CD4-positive, alpha-beta T cell (primary cell): ENCODE data around the gene RNF225. TPM values are rescaled to one million over a fixed set of nuclear protein-coding genes. Genes with fewer than 3 reads are reported as not detected.

Experiments
- ATAC-seq: fragments of 200-7000 bp; cut with Tn5 transposase; one replicate; pipeline ENCODE4 v1.10.0; 2022; ENCODE audit warnings: mild to moderate bottlenecking; ENCODE audit not compliant: poor library complexity
- CTCF ChIA-PET: fragments of 350-600 bp; sonication (Branson Sonifier 250); formaldehyde crosslinking; loops from one replicate; lab custom pipeline; 2021; ENCODE audit warnings: antibody characterized with exemption, inconsistent platforms; lab: Charles Lee
- POLR2A ChIA-PET: fragments of 350-600 bp; sonication (Branson Sonifier 250); formaldehyde crosslinking; loops from one replicate; lab custom pipeline; 2021; ENCODE audit warnings: antibody characterized with exemption, inconsistent platforms; lab: Charles Lee
- DNase-seq, 14 experiments: peaks; one replicate each; pipeline ENCODE4 v3.0.0-alpha.2; 2013 to 2020; ENCODE audit warnings: mixed read lengths in 2 of 14
- H3K27ac ChIP-seq, 2 donors: one replicate each; pipeline versions ENCODE4 v1.5.1 to v1.7.0; 2013; ENCODE audit warnings: low read length in 2 of 2, low read depth in 1 of 2, mild to moderate bottlenecking in 1 of 2
- H3K27me3 ChIP-seq, 2 experiments: 1 replicate in 1 of 2; 2 replicates in 1 of 2; pipeline versions ENCODE4 v1.6.1 to v1.7.0; 2013; ENCODE audit warnings: low read length in 2 of 2, control low read depth in 1 of 2, mild to moderate bottlenecking in 1 of 2, moderate library complexity in 1 of 2; ENCODE audit not compliant: insufficient read depth in 2 of 2, control insufficient read depth in 1 of 2
- H3K36me3 ChIP-seq: one replicate; pipeline ENCODE4 v1.6.1; 2013; ENCODE audit warnings: low read length, control low read depth; ENCODE audit not compliant: insufficient read depth
- H3K4me1 ChIP-seq: one replicate; pipeline ENCODE4 v1.6.1; 2013; ENCODE audit warnings: low read length, control low read depth; ENCODE audit not compliant: insufficient read depth
- H3K4me3 ChIP-seq: one replicate; pipeline ENCODE4 v1.5.1; 2013; ENCODE audit warnings: mild to moderate bottlenecking, low read length, moderate library complexity
- H3K9me3 ChIP-seq, 2 experiments: 1 replicate in 1 of 2; 2 replicates in 1 of 2; pipeline versions ENCODE4 v1.6.1 to v1.7.0; 2013; ENCODE audit warnings: low read length in 2 of 2, mild to moderate bottlenecking in 2 of 2, control low read depth in 1 of 2, moderate library complexity in 1 of 2; ENCODE audit not compliant: control insufficient read depth in 1 of 2, insufficient read depth in 1 of 2
- H3K27ac Mint-ChIP-seq: one replicate; pipeline ENCODE4 v1.8.0; 2020; ENCODE audit warnings: mixed read lengths
- H3K27me3 Mint-ChIP-seq: one replicate; pipeline ENCODE4 v1.8.0; 2021; ENCODE audit warnings: mixed read lengths
- H3K36me3 Mint-ChIP-seq: one replicate; pipeline ENCODE4 v1.8.0; 2021; ENCODE audit warnings: low read depth, mixed read lengths
- H3K4me1 Mint-ChIP-seq: one replicate; pipeline ENCODE4 v1.8.0; 2021; ENCODE audit warnings: low read depth, mixed read lengths
- H3K4me3 Mint-ChIP-seq: one replicate; pipeline ENCODE4 v1.8.0; 2020; ENCODE audit warnings: mild to moderate bottlenecking, mixed read lengths
- H3K9me3 Mint-ChIP-seq: one replicate; pipeline ENCODE4 v1.8.0; 2020; ENCODE audit warnings: mixed read lengths
- intact Hi-C, 2 experiments: fragments of 100-400 bp; cut with DNase I in 1 of 2; cut with micrococcal nuclease in 1 of 2; formaldehyde crosslinking; loops; one replicate each; pipeline versions ENCODE4 v1.15.1 to v1.9.0; 2023 to 2025; cut with DNase I, micrococcal nuclease
- total RNA-seq, 174 experiments: library from RNA in 2 of 174; stranded (reverse) in 2 of 174; gene quantifications; one replicate each; pipeline ENCODE4 v1.2.3 and lab custom pipeline; 2021 to 2026
- TF ChIP-seq, protein P1 (sequence below): fragments of 200-600 bp; IDR thresholded peaks from one replicate; pipeline ENCODE4 v1.8.0; 2022; ENCODE audit warnings: antibody characterized with exemption, mild to moderate bottlenecking

Gene RNF225
- total RNA-seq, 2 experiments from 2014 or later: 0.55 TPM; not detected in 1

GRCh38 chr19:58428617-58429016 is 33.2 kb downstream of the RNF225 start:
- DNase-seq: no peak
- TF ChIP-seq, protein P1, sequence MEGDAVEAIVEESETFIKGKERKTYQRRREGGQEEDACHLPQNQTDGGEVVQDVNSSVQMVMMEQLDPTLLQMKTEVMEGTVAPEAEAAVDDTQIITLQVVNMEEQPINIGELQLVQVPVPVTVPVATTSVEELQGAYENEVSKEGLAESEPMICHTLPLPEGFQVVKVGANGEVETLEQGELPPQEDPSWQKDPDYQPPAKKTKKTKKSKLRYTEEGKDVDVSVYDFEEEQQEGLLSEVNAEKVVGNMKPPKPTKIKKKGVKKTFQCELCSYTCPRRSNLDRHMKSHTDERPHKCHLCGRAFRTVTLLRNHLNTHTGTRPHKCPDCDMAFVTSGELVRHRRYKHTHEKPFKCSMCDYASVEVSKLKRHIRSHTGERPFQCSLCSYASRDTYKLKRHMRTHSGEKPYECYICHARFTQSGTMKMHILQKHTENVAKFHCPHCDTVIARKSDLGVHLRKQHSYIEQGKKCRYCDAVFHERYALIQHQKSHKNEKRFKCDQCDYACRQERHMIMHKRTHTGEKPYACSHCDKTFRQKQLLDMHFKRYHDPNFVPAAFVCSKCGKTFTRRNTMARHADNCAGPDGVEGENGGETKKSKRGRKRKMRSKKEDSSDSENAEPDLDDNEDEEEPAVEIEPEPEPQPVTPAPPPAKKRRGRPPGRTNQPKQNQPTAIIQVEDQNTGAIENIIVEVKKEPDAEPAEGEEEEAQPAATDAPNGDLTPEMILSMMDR: no peak
- no peak for ATAC-seq
- Histone ChIP-seq H3K9me3 (peaks cover 40 to 56% of the 10 kb centered on the region in 2 experiments), H3K36me3 (no peaks in the 10 kb centered on the region), H3K27ac (no peak overlapping the region), H3K4me3 (no peak overlapping the region), H3K4me1 (no peaks in the 10 kb centered on the region), H3K27me3 (no peaks in the 10 kb centered on the region)
- no peaks in the 10 kb centered on the region for H3K4me1 Mint-ChIP-seq
- peaks cover 39% of the 10 kb centered on the region for H3K36me3 Mint-ChIP-seq
- ChIA-PET POLR2A (no interaction called here), CTCF (no interaction called here)
- intact Hi-C loops: no loop called here
- H3K4me3 Mint-ChIP-seq: no peak overlapping the region
- no peaks in the 10 kb centered on the region for H3K27me3 Mint-ChIP-seq
- H3K9me3 Mint-ChIP-seq: peaks cover 17% of the 10 kb centered on the region
- H3K27ac Mint-ChIP-seq: no peak overlapping the region

GRCh38 chr19:58429745-58430144 is 34.3 kb downstream of the RNF225 start:
- no peak for ATAC-seq
- Histone ChIP-seq H3K27ac (no peak overlapping the region), H3K4me3 (no peak overlapping the region), H3K4me1 (no peaks in the 10 kb centered on the region), H3K27me3 (no peaks in the 10 kb centered on the region), H3K36me3 (peaks cover 9% of the 10 kb centered on the region), H3K9me3 (peaks cover 46 to 68% of the 10 kb centered on the region in 2 experiments)
- no peak overlapping the region for H3K27ac Mint-ChIP-seq
- H3K9me3 Mint-ChIP-seq: peaks cover 17% of the 10 kb centered on the region
- H3K4me1 Mint-ChIP-seq: no peaks in the 10 kb centered on the region
- intact Hi-C loops: no loop called here
- TF ChIP-seq, protein P1: no peak
- H3K4me3 Mint-ChIP-seq: no peak overlapping the region
- CTCF ChIA-PET: no interaction called here
- POLR2A ChIA-PET: interaction anchor here (1.7 kb wide), 1 partner anchor 22 kb away, joined by 3 read pairs; the partner anchor contains the start of gene ZNF324B
- H3K27me3 Mint-ChIP-seq: no peaks in the 10 kb centered on the region
- no peak for DNase-seq
- H3K36me3 Mint-ChIP-seq: peaks cover 50% of the 10 kb centered on the region

DNA sequence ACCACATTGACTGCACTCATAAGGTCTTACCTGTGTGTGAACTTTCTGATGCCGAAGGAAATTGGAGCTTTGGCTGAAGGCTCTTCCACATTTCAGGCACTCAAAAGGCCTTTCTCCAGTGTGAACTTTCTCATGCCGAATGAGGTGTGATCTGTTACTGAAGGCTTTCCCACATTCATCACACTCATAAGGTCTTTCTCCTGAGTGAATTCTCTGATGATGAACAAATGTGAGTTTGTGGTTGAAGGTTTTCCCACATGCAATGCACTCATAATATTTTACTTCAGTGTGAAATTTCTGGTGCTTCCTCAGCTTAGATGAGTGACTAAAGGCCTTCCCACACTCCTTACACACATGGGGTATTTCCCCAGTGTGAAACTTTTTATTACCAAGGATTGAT is 38.8 kb downstream of the RNF225 start:
- Histone ChIP-seq H3K9me3 (peaks cover 59 to 86% of the 10 kb centered on the region in 2 experiments), H3K27ac (no peak overlapping the region), H3K4me3 (no peak overlapping the region), H3K4me1 (peaks cover 7% of the 10 kb centered on the region), H3K36me3 (peaks cover 31% of the 10 kb centered on the region), H3K27me3 (no peaks in the 10 kb centered on the region)
- H3K4me3 Mint-ChIP-seq: no peak overlapping the region
- H3K27me3 Mint-ChIP-seq: no peaks in the 10 kb centered on the region
- POLR2A ChIA-PET: no interaction called here
- ATAC-seq (no peak), DNase-seq (no peak)
- peaks cover 91% of the 10 kb centered on the region for H3K36me3 Mint-ChIP-seq
- peaks cover 26% of the 10 kb centered on the region for H3K9me3 Mint-ChIP-seq
- CTCF ChIA-PET: no interaction called here
- no peak overlapping the region for H3K27ac Mint-ChIP-seq
- intact Hi-C loops: no loop called here
- TF ChIP-seq, protein P1: no peak
- peaks cover 14% of the 10 kb centered on the region for H3K4me1 Mint-ChIP-seq
